HepG2 (cell line): ENCODE results near the gene PAEP. TPM values are rescaled to one million over a fixed set of nuclear protein-coding genes. Genes with fewer than 3 reads are reported as not detected.

ENCODE experiments used
- ATAC-seq: fragments of 200-7000 bp; cut with Tn5 transposase; 3 replicates; pipeline ENCODE4 v1.9.1; 2020; ENCODE audit warnings: mild to moderate bottlenecking, moderate library complexity
- BruUV-seq: library from RNA; stranded (reverse); fragments of 400-500 nt; replicated peaks from 2 replicates; lab custom pipeline; 2021; lab: Mats Ljungman, UMichigan
- CTCF ChIA-PET: fragments of 300-600 bp; formaldehyde crosslinking; extraction: SDS; loops from one replicate; lab custom pipeline; 2021; ENCODE audit warnings: low total read pairs, inconsistent platforms, low intra/inter-chr PET ratio; lab: Yijun Ruan, JAX
- POLR2A ChIA-PET: fragments of 350-600 bp; sonication (Branson Sonifier 250); formaldehyde crosslinking; loops from one replicate; lab custom pipeline; 2020; ENCODE audit warnings: antibody characterized with exemption, inconsistent platforms; lab: Yijun Ruan, JAX
- DNase-seq: peaks from one replicate; pipeline ENCODE4 v3.0.0-alpha.2; 2015; ENCODE audit warnings: low spot score
- FAIRE-seq: peaks from 3 replicates; lab custom pipeline; 2011; peaks lifted over from hg19 to GRCh38; lab: Jason Lieb, UNC
- H2AFZ ChIP-seq: one replicate; pipeline ENCODE4 v1.6.1; 2011; ENCODE audit warnings: low read length, inconsistent platforms
- H3K27ac ChIP-seq: fragments of 300-600 bp; 3 replicates; pipeline ENCODE4 v1.8.0; 2011; ENCODE audit warnings: mixed run types, mild to moderate bottlenecking, mixed read lengths, low read length, inconsistent platforms; ENCODE audit not compliant: insufficient read depth; ENCODE audit errors: extremely low read length
- H3K27me3 ChIP-seq, 2 experiments: fragments of 200-600 bp in 1 of 2; 2 replicates in 1 of 2; 3 replicates in 1 of 2; pipeline versions ENCODE4 v1.6.0 to v1.8.0; 2011; ENCODE audit warnings: low read length in 2 of 2, mild to moderate bottlenecking in 2 of 2, moderate library complexity in 2 of 2, inconsistent platforms in 1 of 2; ENCODE audit not compliant: insufficient read depth in 2 of 2, control insufficient read depth in 1 of 2
- H3K36me3 ChIP-seq, 2 experiments: fragments of 200-600 bp in 1 of 2; replicated peaks in 1 of 2; 2 replicates in 1 of 2; 3 replicates in 1 of 2; pipeline versions ENCODE4 v1.5.1 to v1.8.0; 2011; ENCODE audit warnings: low read length in 2 of 2, inconsistent platforms in 1 of 2; ENCODE audit not compliant: insufficient read depth in 2 of 2, control insufficient read depth in 1 of 2
- H3K4me1 ChIP-seq: 2 replicates; pipeline ENCODE4 v1.5.1; 2012; ENCODE audit warnings: low read length, inconsistent platforms; ENCODE audit not compliant: insufficient read depth
- H3K4me2 ChIP-seq: 2 replicates; pipeline ENCODE4 v1.6.0; 2011; ENCODE audit warnings: low read depth, low read length, inconsistent platforms
- H3K4me3 ChIP-seq, 3 experiments: fragments of 200-600 bp in 1 of 3; sonication (generic), shearing (Covaris generic) in 1 of 3; replicated peaks in 1 of 3; 2 replicates each; pipeline ENCODE4 v1.5.1; 2011 to 2016; ENCODE audit warnings: low read length in 3 of 3, inconsistent platforms in 2 of 3, low read depth in 2 of 3, mild to moderate bottlenecking in 2 of 3, control low read depth in 1 of 3, mixed read lengths in 1 of 3; ENCODE audit not compliant: insufficient read depth in 1 of 3
- H3K79me2 ChIP-seq: one replicate; pipeline ENCODE4 v1.6.1; 2011; ENCODE audit warnings: low read length, inconsistent platforms; ENCODE audit not compliant: insufficient read depth
- H3K9ac ChIP-seq: 2 replicates; pipeline ENCODE4 v1.6.0; 2011; ENCODE audit warnings: mild to moderate bottlenecking, low read depth, low read length, inconsistent platforms; ENCODE audit not compliant: insufficient read depth
- H3K9me3 ChIP-seq: 2 replicates; pipeline ENCODE4 v1.5.1; 2012; ENCODE audit warnings: mild to moderate bottlenecking, low read length
- H4K20me1 ChIP-seq: 2 replicates; pipeline ENCODE4 v1.6.0; 2011; ENCODE audit warnings: inconsistent platforms, mild to moderate bottlenecking, low read length, moderate library complexity; ENCODE audit not compliant: insufficient read depth
- AGO1 ChIP-seq: fragments of 200-400 bp; formaldehyde crosslinking; IDR thresholded peaks from 2 replicates; pipeline ENCODE4 v1.6.1; 2017; ENCODE audit warnings: mild to moderate bottlenecking, low read depth, low read length, moderate library complexity; ENCODE audit not compliant: poor library complexity, severe bottlenecking
- AGO2 ChIP-seq: fragments of 200-400 bp; formaldehyde crosslinking; optimal IDR thresholded peaks from 2 replicates; pipeline ENCODE3; 2017; ENCODE audit warnings: mild to moderate bottlenecking, low read depth, low read length, moderate library complexity
- AHDC1 ChIP-seq: sonication (generic); formaldehyde crosslinking; IDR thresholded peaks from 2 replicates; pipeline ENCODE4 v1.5.1; 2020; ENCODE audit warnings: mild to moderate bottlenecking, missing genetic modification reagents, borderline replicate concordance
- ARID4A ChIP-seq: sonication (generic); formaldehyde crosslinking; IDR thresholded peaks from 2 replicates; pipeline ENCODE4 v1.5.0; 2020; ENCODE audit warnings: mild to moderate bottlenecking, missing genetic modification reagents, borderline replicate concordance
- KLF9 ChIP-seq: IDR thresholded peaks from 2 replicates; pipeline ENCODE4 v1.6.1; 2016; ENCODE audit warnings: low read depth
- PBX2 ChIP-seq: IDR thresholded peaks from 2 replicates; pipeline ENCODE4 v1.6.1; 2016; ENCODE audit warnings: control low read depth
- STAT5B ChIP-seq: sonication (generic); formaldehyde crosslinking; IDR thresholded peaks from 2 replicates; pipeline ENCODE4 v1.4.0; 2020; ENCODE audit warnings: missing genetic modification reagents
- TRIM22 ChIP-seq: fragments of 450-650 bp; IDR thresholded peaks from 2 replicates; pipeline ENCODE4 v1.6.1; 2017
- ZFP41 ChIP-seq: sonication (generic); formaldehyde crosslinking; IDR thresholded peaks from 2 replicates; pipeline ENCODE4 v1.4.0; 2020; ENCODE audit warnings: mild to moderate bottlenecking, missing genetic modification reagents, borderline replicate concordance
- WGBS: methylation state at CpG from one replicate; pipeline ENCODE4 v1.1.6; 2017; ENCODE audit warnings: low lambda C conversion rate; 5-methylcytosine and 5-hydroxymethylcytosine counted together
- in situ Hi-C: cut with HindIII; loops from 2 replicates; pipeline ENCODE4 v1.10.0; 2017; ENCODE audit warnings: low pct_unique_long_range_greater_than_20kb; ENCODE audit not compliant: extremely low pct_ligation_motif_present
- intact Hi-C: fragments of 100-400 bp; cut with micrococcal nuclease; formaldehyde crosslinking; loops from one replicate; pipeline ENCODE4 v1.10.0; 2022; ENCODE audit not compliant: unreplicated experiment
- polyA plus RNA-seq, 8 experiments: library from polyadenylated mRNA; depleted of rRNA in 3 of 8; stranded (reverse) in 7 of 8; unstranded in 1 of 8; fragments of >200 nt; fragmentation: Illumina TruSeq in 4 of 8; extraction: Trizol in 4 of 8; gene quantifications; 2 replicates each; pipeline versions ENCODE4 v1.2.1 to v1.2.3, GENCODE V29; 2011 to 2016; ENCODE audit warnings: low read depth in 4 of 8, missing spikeins in 1 of 8, mixed read lengths in 1 of 8; ENCODE audit not compliant: insufficient read depth in 1 of 8
- total RNA-seq, 5 experiments: library from RNA; depleted of rRNA; stranded (reverse); fragments of >200 nt; fragmentation: Illumina TruSeq; extraction: Trizol; gene quantifications; 2 replicates each; pipeline ENCODE4 v1.2.3, GENCODE V29; 2016; ENCODE audit warnings: low read depth in 1 of 5

Gene PAEP
- total and polyA plus RNA-seq, 2 of the 13 experiments (the other 11 are each of a cell fraction or from before 2014, with no cell fraction given), result 0.75 to 10.8 TPM

- TF ChIP-seq PBX2 (CRISPR knock-in tag), result no peak
These were observed 14.6 kb downstream of the PAEP start (continued) for GRCh38 chr9:135575995-135576631.

GRCh38 chr9:135577256-135577655, 15.7 kb downstream of the PAEP start:
- WGBS, result 0% methylated on average over 7 of the region's 10 CpGs

More at GRCh38 chr9:135577256-135577655, 15.7 kb downstream of the PAEP start:
- FAIRE-seq, result no peak
- no peak overlapping the region for H2AFZ ChIP-seq
- peaks cover 6 to 34% of the 10 kb centered on the region in 2 experiments; a peak in 4 of 5 replicates for H3K27me3 ChIP-seq
- no peaks in the 10 kb centered on the region for H3K36me3 ChIP-seq
- no peak overlapping the region for H3K27ac ChIP-seq
- ChIA-PET CTCF (no interaction called here), POLR2A (no interaction called here)
- H3K9ac ChIP-seq, result no peak overlapping the region
- intact Hi-C loops (no loop called here), in situ Hi-C loops (no loop called here)
- H4K20me1 ChIP-seq, result no peaks in the 10 kb centered on the region
- TF ChIP-seq TRIM22 (no peak), AHDC1 (no peak), AGO1 (no peak), ARID4A (CRISPR knock-in tag) (no peak), STAT5B (CRISPR knock-in tag) (no peak), AGO2 (no peak), ZFP41 (CRISPR knock-in tag) (no peak), KLF9 (CRISPR knock-in tag) (no peak)
- no TSS peak for BruUV-seq
- H3K79me2 ChIP-seq, result no peaks in the 10 kb centered on the region
- H3K4me2 ChIP-seq, result no peak overlapping the region
- no peak for ATAC-seq
- no peaks in the 10 kb centered on the region for H3K9me3 ChIP-seq
- H3K4me1 ChIP-seq, result no peaks in the 10 kb centered on the region
- DNase-seq, result no peak
- no peak overlapping the region for H3K4me3 ChIP-seq
